Measurements from ENCODE around the gene LCP1.

The LCP1 gene

DNA sequence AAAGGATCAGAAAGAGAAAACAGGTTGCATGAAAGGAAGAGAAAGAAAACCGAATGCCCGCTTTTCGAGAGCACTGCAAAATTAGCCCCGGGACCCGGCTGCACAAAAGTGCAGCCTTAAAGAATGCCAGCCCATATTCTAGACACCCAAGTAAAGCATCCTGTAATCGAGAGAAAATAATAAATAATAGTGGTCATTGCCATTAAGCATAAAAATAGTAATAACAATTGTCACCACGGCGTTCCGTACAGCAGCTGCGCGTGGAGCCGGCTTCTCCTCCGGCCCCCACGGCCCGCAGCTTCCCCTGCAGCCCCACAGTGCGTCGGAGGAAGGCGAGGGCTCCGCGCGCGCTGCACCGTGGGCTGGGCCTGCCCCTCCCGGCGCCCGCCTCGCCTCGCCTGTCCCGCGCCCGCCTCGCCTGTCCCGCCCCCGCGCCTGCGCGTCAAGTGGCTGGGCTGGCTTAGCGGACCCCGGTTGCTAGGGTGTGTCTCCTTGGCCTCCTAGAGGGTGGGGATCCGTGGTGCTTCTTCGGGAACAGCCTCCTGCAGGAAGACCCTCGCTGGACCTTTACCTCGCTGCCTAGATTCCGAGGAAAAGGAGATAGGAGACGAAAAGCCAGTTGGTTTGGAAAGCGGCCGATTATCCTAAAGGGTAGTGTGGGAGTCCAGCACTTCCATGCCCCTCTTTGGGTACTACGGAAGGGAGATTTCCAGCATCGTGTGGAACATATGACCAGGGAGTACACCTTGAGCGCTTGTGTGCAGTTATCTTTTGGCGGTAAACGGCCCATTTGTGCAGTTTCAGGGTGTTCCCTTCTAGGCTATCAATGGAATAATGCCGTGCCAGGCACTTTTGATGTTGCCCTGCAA lies 29.7 kb upstream of the LCP1 start, which contains the start of gene LRRC63:
Gene LRRC63 (plus strand): TSS at position 446 of the 869 bp plus-strand sequence. CDS start 1,107 bp downstream, outside the sequence.
- Histone ChIP-seq H3K36me3 (ENCODE audit: control insufficient read depth, insufficient read depth, low read length) (no peaks in the 10 kb centered on the region), H2AFZ (peak within 1 kb of the TSS; percentile 58), H3K27ac (peak within 1 kb of the TSS; percentile 57), H3K9ac (no peak within 1 kb of the TSS), H3K27me3 (ENCODE audit: control insufficient read depth, insufficient read depth, low read length) (no peaks in the 10 kb centered on the region), H3K9me3 (ENCODE audit: control insufficient read depth, low read length) (no peaks in the 10 kb centered on the region), H3K4me2 (ENCODE audit: low read length) (peak within 1 kb of the TSS; percentile 85), H3K4me1 (peaks cover 2% of the 10 kb centered on the region), H3K79me2 (no peaks in the 10 kb centered on the region), H3K4me3 (ENCODE audit: low read depth, low read length) (peak within 1 kb of the TSS; percentile 66)
- TF ChIP-seq CTCF (IDR thresholded peaks at IDR 0.05): no peak

DNA sequence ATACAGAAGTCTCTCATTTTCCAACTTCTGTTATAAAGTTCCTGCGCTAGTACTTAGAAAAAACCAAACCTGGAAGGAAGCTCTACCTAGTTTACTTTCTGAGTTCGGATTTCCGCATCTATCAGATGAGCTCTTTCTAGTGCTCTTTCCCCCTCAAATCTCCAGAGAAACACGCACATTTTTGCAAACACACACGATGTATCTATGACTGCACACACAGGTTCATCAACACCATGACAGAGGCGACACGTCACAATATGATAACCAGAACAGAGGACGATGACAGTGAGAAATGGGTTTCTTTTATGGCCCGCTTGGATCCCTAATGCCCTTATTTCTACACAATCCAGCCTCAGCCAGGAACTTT lies 29.1 kb upstream of the LCP1 start:
- Histone ChIP-seq H3K36me3 (ENCODE audit: control insufficient read depth, insufficient read depth, low read length) (no peaks in the 10 kb centered on the region), H3K4me1 (peaks cover 2% of the 10 kb centered on the region), H3K4me3 (ENCODE audit: low read depth, low read length) (peak overlapping the region; percentile 66), H3K9ac (no peak overlapping the region), H3K9me3 (ENCODE audit: control insufficient read depth, low read length) (no peaks in the 10 kb centered on the region), H2AFZ (peak overlapping the region; percentile 58), H3K27ac (peak overlapping the region; percentile 57), H3K27me3 (ENCODE audit: control insufficient read depth, insufficient read depth, low read length) (no peaks in the 10 kb centered on the region), H3K79me2 (no peaks in the 10 kb centered on the region), H3K4me2 (ENCODE audit: low read length) (peak overlapping the region; percentile 85)
- no peak for TF ChIP-seq CTCF (IDR thresholded peaks at IDR 0.05)

DNA sequence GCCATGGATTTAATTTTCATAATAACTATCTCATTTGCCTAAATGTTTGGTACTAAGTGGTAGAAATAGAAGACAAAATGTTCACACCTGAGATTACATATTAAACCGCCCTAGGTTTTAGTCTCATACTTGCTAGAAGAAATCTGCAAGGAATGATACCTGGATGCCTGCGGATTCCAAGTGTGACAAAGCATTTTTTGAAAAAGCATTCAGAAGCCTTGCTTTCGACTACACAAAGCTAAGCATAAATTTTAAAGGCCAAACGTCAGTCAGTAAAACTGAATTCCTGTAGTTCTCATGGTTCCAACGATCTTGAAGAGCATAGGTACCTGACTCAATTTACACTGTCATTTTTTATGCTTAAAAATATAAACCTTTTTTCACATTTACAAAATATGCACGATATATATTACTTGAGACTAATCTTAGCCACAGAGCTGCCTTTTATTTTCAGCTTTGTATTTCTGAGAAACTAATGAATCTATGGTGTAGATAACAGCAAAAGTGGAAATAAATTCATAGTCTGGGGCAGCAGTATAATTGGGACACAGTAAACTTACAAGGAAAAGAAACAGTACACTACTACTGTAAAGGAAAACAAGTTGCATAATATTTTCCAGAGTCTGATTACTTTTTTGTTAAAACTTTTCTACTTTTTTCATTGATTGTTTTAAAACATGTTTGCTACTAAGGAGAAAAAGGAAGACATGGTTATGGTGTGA lies 28.5 kb upstream of the LCP1 start:
- H3K27me3 ChIP-seq (ENCODE audit: control insufficient read depth, insufficient read depth, low read length): no peaks in the 10 kb centered on the region
- H3K4me1 ChIP-seq: peaks cover 2% of the 10 kb centered on the region
- peak overlapping the region; percentile 58 for H2AFZ ChIP-seq
- H3K27ac ChIP-seq: peak overlapping the region; percentile 57
- no peaks in the 10 kb centered on the region for H3K9me3 ChIP-seq (ENCODE audit: control insufficient read depth, low read length)
- no peak overlapping the region for H3K4me2 ChIP-seq (ENCODE audit: low read length)
- no peaks in the 10 kb centered on the region for H3K79me2 ChIP-seq
- no peak for TF ChIP-seq CTCF (IDR thresholded peaks at IDR 0.05)
- no peak overlapping the region for H3K9ac ChIP-seq
- H3K4me3 ChIP-seq (ENCODE audit: low read depth, low read length): no peak overlapping the region
- no peaks in the 10 kb centered on the region for H3K36me3 ChIP-seq (ENCODE audit: control insufficient read depth, insufficient read depth, low read length)

DNA sequence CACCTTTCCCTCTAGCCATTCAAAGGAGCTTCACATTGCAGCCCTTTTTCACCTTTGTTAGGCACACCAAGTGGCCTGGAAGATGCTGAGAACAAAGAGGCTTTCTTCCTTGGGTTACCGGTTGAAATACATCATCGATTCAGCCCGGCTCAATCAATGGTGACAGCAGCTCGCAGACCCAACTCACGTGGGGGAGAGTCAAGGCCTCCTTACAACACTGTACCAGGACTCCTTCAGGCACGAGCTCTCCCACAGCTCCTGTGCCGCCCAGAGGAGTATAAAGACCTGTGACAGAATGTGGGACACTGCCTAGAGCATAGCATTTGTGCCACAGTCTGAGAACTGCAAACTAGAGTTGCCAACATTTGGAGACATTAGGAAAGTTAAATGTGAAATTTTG lies 25.9 kb upstream of the LCP1 start:
- Histone ChIP-seq H3K27me3 (ENCODE audit: control insufficient read depth, insufficient read depth, low read length) (no peaks in the 10 kb centered on the region), H3K9ac (no peak overlapping the region), H3K4me1 (no peaks in the 10 kb centered on the region), H2AFZ (no peak overlapping the region), H3K36me3 (ENCODE audit: control insufficient read depth, insufficient read depth, low read length) (no peaks in the 10 kb centered on the region), H3K9me3 (ENCODE audit: control insufficient read depth, low read length) (no peaks in the 10 kb centered on the region), H3K4me2 (ENCODE audit: low read length) (no peak overlapping the region), H3K4me3 (ENCODE audit: low read depth, low read length) (no peak overlapping the region), H3K79me2 (no peaks in the 10 kb centered on the region), H3K27ac (no peak overlapping the region)
- no peak for TF ChIP-seq CTCF (IDR thresholded peaks at IDR 0.05)
